Spleen (tissue), 11 donors: Measurements from ENCODE around the gene APOL3. TPM values are rescaled to one million over a fixed set of nuclear protein-coding genes. Genes with fewer than 3 reads are reported as not detected.

Experiments
- DNase-seq: peaks from one replicate; pipeline ENCODE4 v3.0.0-alpha.2; 2020
- H3K27ac ChIP-seq, 8 donors: fragments of 200-600 bp; sonication (generic) in 7 of 8; 1 replicate in 4 of 8; 2 replicates in 4 of 8; pipeline versions ENCODE4 v1.5.0 to v1.8.0; 2016 to 2021; ENCODE audit warnings: inconsistent platforms in 4 of 8, mild to moderate bottlenecking in 4 of 8, moderate library complexity in 1 of 8
- H3K27me3 ChIP-seq, 7 donors: fragments of 200-600 bp; sonication (generic) in 6 of 7; replicated peaks in 1 of 7; 1 replicate in 4 of 7; 2 replicates in 3 of 7; pipeline versions ENCODE4 v1.5.0 to v1.8.0; 2016 to 2021; ENCODE audit warnings: inconsistent platforms in 3 of 7, mild to moderate bottlenecking in 1 of 7
- H3K36me3 ChIP-seq, 6 donors: fragments of 200-600 bp; sonication (generic) in 5 of 6; 1 replicate in 4 of 6; 2 replicates in 2 of 6; pipeline versions ENCODE4 v1.5.0 to v1.8.0; 2016 to 2021; ENCODE audit warnings: inconsistent platforms in 2 of 6
- H3K4me1 ChIP-seq, 6 donors: fragments of 200-600 bp; sonication (generic) in 5 of 6; 1 replicate in 3 of 6; 2 replicates in 3 of 6; pipeline versions ENCODE4 v1.5.0 to v1.8.0; 2016 to 2021; ENCODE audit warnings: inconsistent platforms in 3 of 6
- H3K4me3 ChIP-seq, 8 donors: fragments of 200-600 bp; sonication (generic) in 7 of 8; 1 replicate in 4 of 8; 2 replicates in 4 of 8; pipeline versions ENCODE4 v1.5.0 to v1.8.0; 2016 to 2021; ENCODE audit warnings: inconsistent platforms in 4 of 8, mild to moderate bottlenecking in 4 of 8, moderate library complexity in 2 of 8
- H3K9me3 ChIP-seq, 8 donors: fragments of 200-600 bp; sonication (generic) in 7 of 8; 1 replicate in 4 of 8; 2 replicates in 4 of 8; pipeline versions ENCODE4 v1.5.0 to v1.8.0; 2016 to 2021; ENCODE audit warnings: inconsistent platforms in 4 of 8
- POLR2A ChIP-seq, 3 donors: fragments of 450-650 bp; IDR thresholded peaks; one replicate each; pipeline ENCODE4 v1.5.1; 2017; ENCODE audit warnings: antibody characterized with exemption in 3 of 3, mild to moderate bottlenecking in 1 of 3
- POLR2AphosphoS5 ChIP-seq, 3 donors: sonication (generic); formaldehyde crosslinking; IDR thresholded peaks; one replicate each; pipeline ENCODE4 v1.5.1; 2017; ENCODE audit warnings: antibody characterized with exemption in 3 of 3
- WGBS, 5 donors: extraction: QIAGEN DNeasy Blood & Tissue Kit in 3 of 5; methylation state at CpG; one replicate each; pipeline versions ENCODE4 v1.1.5 to v1.1.7; 2013 to 2018; 5-methylcytosine and 5-hydroxymethylcytosine counted together
- intact Hi-C: fragments of 100-400 bp; cut with DNase I; formaldehyde crosslinking; loops from one replicate; pipeline ENCODE4 v1.15.0; 2023; ENCODE audit warnings: low total_unique reads
- polyA plus RNA-seq, 3 donors: library from polyadenylated mRNA; stranded (reverse); fragments of 200-250 nt; gene quantifications; one replicate each; pipeline ENCODE4 v1.2.1, GENCODE V29; 2013
- total RNA-seq, 7 donors: library from RNA; depleted of rRNA in 3 of 7; stranded (reverse); fragments of >200 nt in 3 of 7; fragmentation: NEBNext Ultra II Directional in 4 of 7; extraction: Animal tissue kit (Norgen Biotek cat#: 25700) in 4 of 7; gene quantifications; one replicate each; pipeline versions ENCODE4 v1.1.0 to v1.2.1, GENCODE V29; 2016 to 2021
- TF ChIP-seq, protein P1 (sequence below), 11 experiments: fragments of 200-600 bp in 7 of 11; fragments of 450-650 bp in 4 of 11; sonication (generic) in 4 of 11; IDR thresholded peaks in 8 of 11; conservative IDR thresholded peaks in 3 of 11; 1 replicate in 7 of 11; 2 replicates in 4 of 11; pipeline versions ENCODE4 v1.4.0 to v1.8.0; 2016 to 2021; ENCODE audit warnings: antibody characterized with exemption in 11 of 11, inconsistent platforms in 4 of 11, mild to moderate bottlenecking in 1 of 11
- donor health status: healthy with polysubstance abuse.
- donor health status: DM: no; HTN: no; CAD: no; lungs with moderate emphysema.
- donor health status: DM: no; HTN: no; CAD: no.
- donor health status: Bipolar disorder and iron deficiency.
- donor health status: healthy.
- donor health status: DM: no; HTN: no; CAD: no.
- donor health status: DM: yes; HTN: yes; CAD: no.

APOL3 gene
- total and polyA plus RNA-seq, 10 donors = 32.6 to 146 (median 101) TPM

DNA sequence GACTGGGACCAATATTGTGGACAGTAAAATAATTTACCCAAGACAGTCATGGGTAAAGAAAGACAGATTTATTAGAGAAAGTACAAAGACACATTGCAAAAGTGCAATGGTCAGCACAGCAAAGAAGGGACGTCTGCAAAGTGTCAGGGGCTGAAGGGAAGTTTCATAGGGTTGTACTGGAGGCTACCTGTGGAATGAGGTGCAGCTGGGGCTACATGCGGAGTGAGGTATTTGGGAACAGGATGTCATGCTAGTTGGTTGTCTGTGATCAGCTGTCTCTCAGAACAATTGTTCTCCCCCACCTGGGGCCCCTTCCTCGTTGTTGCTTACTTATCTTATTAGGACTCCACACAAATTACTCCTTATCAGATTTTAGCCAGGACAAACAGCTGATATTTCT is 11.4 kb upstream of the APOL3 start:
- Histone ChIP-seq H3K4me1 (peaks cover 0 to 6% (median 0%) of the 10 kb centered on the region in 6 donors), H3K27me3 (no peaks in the 10 kb centered on the region), H3K27ac (no peak overlapping the region), H3K36me3 (no peaks in the 10 kb centered on the region), H3K4me3 (no peak overlapping the region), H3K9me3 (peaks cover 0 to 9% (median 0%) of the 10 kb centered on the region in 8 donors)
- TF ChIP-seq POLR2A (IDR thresholded peaks at IDR 0.05) (no peak), POLR2AphosphoS5 (IDR thresholded peaks at IDR 0.05) (no peak)
- TF ChIP-seq, protein P1, sequence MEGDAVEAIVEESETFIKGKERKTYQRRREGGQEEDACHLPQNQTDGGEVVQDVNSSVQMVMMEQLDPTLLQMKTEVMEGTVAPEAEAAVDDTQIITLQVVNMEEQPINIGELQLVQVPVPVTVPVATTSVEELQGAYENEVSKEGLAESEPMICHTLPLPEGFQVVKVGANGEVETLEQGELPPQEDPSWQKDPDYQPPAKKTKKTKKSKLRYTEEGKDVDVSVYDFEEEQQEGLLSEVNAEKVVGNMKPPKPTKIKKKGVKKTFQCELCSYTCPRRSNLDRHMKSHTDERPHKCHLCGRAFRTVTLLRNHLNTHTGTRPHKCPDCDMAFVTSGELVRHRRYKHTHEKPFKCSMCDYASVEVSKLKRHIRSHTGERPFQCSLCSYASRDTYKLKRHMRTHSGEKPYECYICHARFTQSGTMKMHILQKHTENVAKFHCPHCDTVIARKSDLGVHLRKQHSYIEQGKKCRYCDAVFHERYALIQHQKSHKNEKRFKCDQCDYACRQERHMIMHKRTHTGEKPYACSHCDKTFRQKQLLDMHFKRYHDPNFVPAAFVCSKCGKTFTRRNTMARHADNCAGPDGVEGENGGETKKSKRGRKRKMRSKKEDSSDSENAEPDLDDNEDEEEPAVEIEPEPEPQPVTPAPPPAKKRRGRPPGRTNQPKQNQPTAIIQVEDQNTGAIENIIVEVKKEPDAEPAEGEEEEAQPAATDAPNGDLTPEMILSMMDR (IDR thresholded peaks at IDR 0.05 in 8 of 11, conservative IDR thresholded peaks at IDR 0.05 in 3 of 11) = no peak
- 55 to 68% (median 59%) methylated on average over 3 of the region's 3 CpGs for WGBS, 5 donors
- DNase-seq = no peak
- intact Hi-C loops = no loop called here

DNA sequence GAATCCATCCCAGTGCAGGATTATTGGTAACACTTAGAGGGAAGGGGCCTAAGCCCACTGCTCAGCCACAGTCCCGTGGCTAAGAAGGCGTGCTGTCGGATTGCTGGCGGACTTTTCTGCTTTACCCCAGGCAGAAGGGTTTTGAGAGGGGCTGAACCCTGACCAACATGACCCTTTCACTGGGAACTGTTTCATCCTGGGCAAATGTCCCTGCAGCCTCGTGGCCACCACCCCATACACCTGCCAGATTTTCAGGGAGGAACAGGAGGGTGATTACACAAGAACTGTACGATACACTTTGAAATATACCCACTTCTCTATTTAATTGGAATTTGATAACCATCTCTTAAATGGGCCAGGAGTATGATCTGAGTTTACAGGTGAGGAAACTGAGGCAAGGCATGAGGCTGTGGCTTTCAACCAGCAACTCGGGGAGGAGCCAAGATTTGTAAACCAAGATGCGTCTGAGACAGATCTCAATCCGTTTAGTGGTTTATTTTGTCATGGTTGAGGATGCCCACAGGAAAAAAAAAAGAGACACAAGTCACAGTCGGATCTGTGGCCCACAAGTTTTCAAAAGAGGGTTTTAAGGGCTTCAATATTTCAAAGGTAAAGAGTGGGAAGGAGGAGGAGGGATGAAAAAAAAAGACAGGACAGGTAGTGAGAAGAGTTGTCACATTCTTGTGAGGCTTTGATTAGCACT is 6.1 kb upstream of the APOL3 start:
- peaks cover 0 to 59% (median 33%) of the 10 kb centered on the region in 6 donors for H3K4me1 ChIP-seq
- no peaks in the 10 kb centered on the region for H3K27me3 ChIP-seq
- no peak for DNase-seq
- peaks cover 0 to 9% (median 0%) of the 10 kb centered on the region in 8 donors for H3K9me3 ChIP-seq
- intact Hi-C loops = no loop called here
- no peak overlapping the region for H3K4me3 ChIP-seq
- TF ChIP-seq POLR2A (IDR thresholded peaks at IDR 0.05) (no peak), POLR2AphosphoS5 (IDR thresholded peaks at IDR 0.05) (no peak)
- TF ChIP-seq, protein P1 (IDR thresholded peaks at IDR 0.05 in 8 of 11, conservative IDR thresholded peaks at IDR 0.05 in 3 of 11) = no peak
- 63 to 71% (median 67%) methylated on average over 10 of the region's 10 CpGs for WGBS, 5 donors
- peak overlapping the region in 3 of 8 donors; percentile 18 to 96 (median 89) for H3K27ac ChIP-seq
- no peaks in the 10 kb centered on the region for H3K36me3 ChIP-seq

DNA sequence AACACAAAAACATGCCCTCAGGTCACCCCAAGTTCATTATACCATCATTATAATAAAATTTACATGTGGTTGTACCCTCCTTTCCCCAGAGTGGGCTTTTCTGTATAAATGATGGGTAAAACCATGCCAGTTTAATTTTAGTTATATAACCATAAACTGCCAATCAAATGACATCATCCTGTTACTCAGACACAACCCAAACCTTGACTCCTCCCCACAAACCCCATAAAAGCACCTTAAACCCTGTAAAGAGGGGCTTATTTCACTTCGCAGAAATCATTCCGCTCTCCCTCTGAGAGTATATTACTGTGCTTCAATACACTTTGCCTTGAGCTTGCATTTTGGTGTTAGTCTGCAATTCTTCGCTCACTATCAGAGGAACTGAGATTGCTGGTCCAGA is 5.5 kb upstream of the APOL3 start:
- TF ChIP-seq, protein P1 (IDR thresholded peaks at IDR 0.05 in 8 of 11, conservative IDR thresholded peaks at IDR 0.05 in 3 of 11) = no peak
- no peak for TF ChIP-seq POLR2A (IDR thresholded peaks at IDR 0.05)
- H3K4me1 ChIP-seq = peaks cover 5 to 65% (median 39%) of the 10 kb centered on the region in 6 donors
- WGBS, 5 donors = 95 to 98% (median 96%) methylated on average over 3 of the region's 3 CpGs
- H3K9me3 ChIP-seq = peaks cover 0 to 9% (median 0%) of the 10 kb centered on the region in 8 donors
- no peak for DNase-seq
- intact Hi-C loops = no loop called here
- H3K4me3 ChIP-seq = no peak overlapping the region
- peak overlapping the region in 5 of 8 donors; percentile 17 to 96 (median 91) for H3K27ac ChIP-seq
- H3K27me3 ChIP-seq = no peaks in the 10 kb centered on the region
- H3K36me3 ChIP-seq = no peaks in the 10 kb centered on the region

DNA sequence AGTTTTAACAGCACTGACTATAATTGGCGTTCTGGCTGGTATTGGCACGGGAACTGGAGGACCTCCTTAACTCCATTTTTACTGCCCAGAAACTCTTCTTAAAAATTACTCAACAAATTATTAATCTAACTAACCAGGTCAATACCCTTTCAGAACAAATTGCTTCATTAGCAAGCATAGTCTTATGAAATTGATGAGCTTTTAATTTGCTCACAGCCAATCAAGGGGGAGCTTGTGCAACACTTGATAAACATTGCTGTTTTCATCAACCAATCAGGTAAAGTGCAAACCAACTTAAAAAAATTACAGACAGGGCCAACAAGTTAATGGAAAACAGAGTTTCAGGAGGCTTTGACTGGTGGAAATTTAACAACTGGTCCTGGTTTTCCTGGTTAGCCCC is 4.6 kb upstream of the APOL3 start:
- intact Hi-C loops = no loop called here
- no peak for DNase-seq
- TF ChIP-seq POLR2AphosphoS5 (IDR thresholded peaks at IDR 0.05) (no peak), POLR2A (IDR thresholded peaks at IDR 0.05) (no peak)
- TF ChIP-seq, protein P1 (IDR thresholded peaks at IDR 0.05 in 8 of 11, conservative IDR thresholded peaks at IDR 0.05 in 3 of 11) = no peak
- Histone ChIP-seq H3K27ac (peak overlapping the region in 6 of 8 donors; percentile 17 to 96 (median 90)), H3K36me3 (no peaks in the 10 kb centered on the region), H3K4me3 (no peak overlapping the region), H3K27me3 (no peaks in the 10 kb centered on the region), H3K9me3 (peaks cover 0 to 9% (median 0%) of the 10 kb centered on the region in 8 donors), H3K4me1 (peaks cover 10 to 74% (median 45%) of the 10 kb centered on the region in 6 donors)
- 75 to 92% (median 84%) methylated on average over 2 of the region's 2 CpGs for WGBS, 5 donors
